ENCODE measurements around the gene ARL6IP5.

ARL6IP5 gene

GRCh38 chr3:69118555-69118954 lies 33.8 kb downstream of the ARL6IP5 start:
- DNase-seq, result no peak

GRCh38 chr3:69119138-69119537 lies 34.4 kb downstream of the ARL6IP5 start:
- DNase-seq, result no peak

GRCh38 chr3:69119681-69120080 lies 34.9 kb downstream of the ARL6IP5 start:
- DNase-seq, result no peak

- no peak for DNase-seq
Measured at GRCh38 chr3:69120879-69121464, 36.2 kb downstream of the ARL6IP5 start.

- DNase-seq, result no peak
Measured at GRCh38 chr3:69121513-69121912, 36.8 kb downstream of the ARL6IP5 start.

- DNase-seq, result no peak
Measured at GRCh38 chr3:69121950-69122349, 37.2 kb downstream of the ARL6IP5 start.

- DNase-seq, result no peak
Measured at GRCh38 chr3:69122403-69122802, 37.7 kb downstream of the ARL6IP5 start, which contains the start of gene LMOD3. TSS of gene LMOD3 (minus strand) at chr3:69122595. CDS start at chr3:69122386, 209 bp downstream.

GRCh38 chr3:69126216-69126615 lies 41.5 kb downstream of the ARL6IP5 start:
- no peak for DNase-seq

GRCh38 chr3:69126999-69127398 lies 42.3 kb downstream of the ARL6IP5 start:
- DNase-seq, result no peak

GRCh38 chr3:69128509-69128908 lies 43.8 kb downstream of the ARL6IP5 start:
- no peak for DNase-seq

GRCh38 chr3:69129531-69129930 lies 44.8 kb downstream of the ARL6IP5 start:
- no peak for DNase-seq

GRCh38 chr3:69130689-69131088 lies 46.0 kb downstream of the ARL6IP5 start:
- no peak for DNase-seq

GRCh38 chr3:69137005-69137404 lies 52.3 kb downstream of the ARL6IP5 start:
- no peak for DNase-seq

- no peak for DNase-seq
Measured at GRCh38 chr3:69137412-69137811, 52.7 kb downstream of the ARL6IP5 start.

GRCh38 chr3:69141313-69141712 lies 56.6 kb downstream of the ARL6IP5 start:
- no peak for DNase-seq

- DNase-seq, result no peak
Measured at GRCh38 chr3:69142090-69142489, 57.4 kb downstream of the ARL6IP5 start.

- no peak for DNase-seq
Measured at GRCh38 chr3:69142797-69143454, 58.2 kb downstream of the ARL6IP5 start.

- DNase-seq, result no peak
Measured at GRCh38 chr3:69143612-69144011, 58.9 kb downstream of the ARL6IP5 start.

- DNase-seq, result no peak
Measured at GRCh38 chr3:69144631-69145245, 60.0 kb downstream of the ARL6IP5 start.

GRCh38 chr3:69145688-69146087 lies 61.0 kb downstream of the ARL6IP5 start:
- DNase-seq, result no peak

GRCh38 chr3:69149586-69149985 lies 64.8 kb downstream of the ARL6IP5 start:
- DNase-seq, result no peak
